ENCODE measurements around the gene CCDC182. TPM values are rescaled to one million over a fixed set of nuclear protein-coding genes. Genes with fewer than 3 reads are reported as not detected.

Gene CCDC182
- total RNA-seq, 3 donors from 2014 or later, result not detected

- TF ChIP-seq CTCF (IDR thresholded peaks at IDR 0.05) (no peak), POLR2A (IDR thresholded peaks at IDR 0.05) (no peak), POLR2AphosphoS5 (IDR thresholded peaks at IDR 0.05) (no peak)
- Histone ChIP-seq H3K9me3 (no peaks in the 10 kb centered on the region), H3K4me1 (no peaks in the 10 kb centered on the region), H3K4me3 (no peak overlapping the region), H3K36me3 (no peaks in the 10 kb centered on the region), H3K27me3 (no peaks in the 10 kb centered on the region), H3K27ac (no peak overlapping the region)
- DNase-seq (ENCODE audit: low spot score in 2 of 2), result no peak
- intact Hi-C loops (cut with DNase I; ENCODE audit: low total_unique reads), result no loop called here
Measured at GRCh38 chr17:57757735-57758134, 12.6 kb upstream of the CCDC182 start.

- H3K27me3 ChIP-seq, result no peaks in the 10 kb centered on the region
- intact Hi-C loops (cut with DNase I; ENCODE audit: low total_unique reads), result no loop called here
- no peak for DNase-seq (ENCODE audit: low spot score in 2 of 2)
- H3K36me3 ChIP-seq, result no peaks in the 10 kb centered on the region
- no peak overlapping the region for H3K27ac ChIP-seq
- no peak for TF ChIP-seq POLR2AphosphoS5 (IDR thresholded peaks at IDR 0.05)
- no peak for TF ChIP-seq CTCF (IDR thresholded peaks at IDR 0.05)
- no peak for TF ChIP-seq POLR2A (IDR thresholded peaks at IDR 0.05)
- no peaks in the 10 kb centered on the region for H3K4me1 ChIP-seq
- no peak overlapping the region for H3K4me3 ChIP-seq
- no peaks in the 10 kb centered on the region for H3K9me3 ChIP-seq
Measured at GRCh38 chr17:57756951-57757350, 11.9 kb upstream of the CCDC182 start.

GRCh38 chr17:57755480-57756070 is 10.5 kb upstream of the CCDC182 start:
- no peaks in the 10 kb centered on the region for H3K36me3 ChIP-seq
- no peaks in the 10 kb centered on the region for H3K9me3 ChIP-seq
- no peak for DNase-seq (ENCODE audit: low spot score in 2 of 2)
- H3K4me1 ChIP-seq, result no peaks in the 10 kb centered on the region
- no peak for TF ChIP-seq POLR2A (IDR thresholded peaks at IDR 0.05)
- no peak for TF ChIP-seq POLR2AphosphoS5 (IDR thresholded peaks at IDR 0.05)
- TF ChIP-seq CTCF (IDR thresholded peaks at IDR 0.05), result no peak
- no peaks in the 10 kb centered on the region for H3K27me3 ChIP-seq
- intact Hi-C loops (cut with DNase I; ENCODE audit: low total_unique reads), result no loop called here
- H3K4me3 ChIP-seq, result no peak overlapping the region
- H3K27ac ChIP-seq, result no peak overlapping the region

- TF ChIP-seq CTCF (IDR thresholded peaks at IDR 0.05), result no peak
- TF ChIP-seq POLR2A (IDR thresholded peaks at IDR 0.05), result no peak
- no peak for TF ChIP-seq POLR2AphosphoS5 (IDR thresholded peaks at IDR 0.05)
- no peak for DNase-seq (ENCODE audit: low spot score in 2 of 2)
- H3K27me3 ChIP-seq, result no peaks in the 10 kb centered on the region
- H3K27ac ChIP-seq, result no peak overlapping the region
- no peaks in the 10 kb centered on the region for H3K4me1 ChIP-seq
- H3K4me3 ChIP-seq, result no peak overlapping the region
- intact Hi-C loops (cut with DNase I; ENCODE audit: low total_unique reads), result no loop called here
- H3K36me3 ChIP-seq, result no peaks in the 10 kb centered on the region
- no peaks in the 10 kb centered on the region for H3K9me3 ChIP-seq
Measured at GRCh38 chr17:57752031-57752905, 7.2 kb upstream of the CCDC182 start.

DNA sequence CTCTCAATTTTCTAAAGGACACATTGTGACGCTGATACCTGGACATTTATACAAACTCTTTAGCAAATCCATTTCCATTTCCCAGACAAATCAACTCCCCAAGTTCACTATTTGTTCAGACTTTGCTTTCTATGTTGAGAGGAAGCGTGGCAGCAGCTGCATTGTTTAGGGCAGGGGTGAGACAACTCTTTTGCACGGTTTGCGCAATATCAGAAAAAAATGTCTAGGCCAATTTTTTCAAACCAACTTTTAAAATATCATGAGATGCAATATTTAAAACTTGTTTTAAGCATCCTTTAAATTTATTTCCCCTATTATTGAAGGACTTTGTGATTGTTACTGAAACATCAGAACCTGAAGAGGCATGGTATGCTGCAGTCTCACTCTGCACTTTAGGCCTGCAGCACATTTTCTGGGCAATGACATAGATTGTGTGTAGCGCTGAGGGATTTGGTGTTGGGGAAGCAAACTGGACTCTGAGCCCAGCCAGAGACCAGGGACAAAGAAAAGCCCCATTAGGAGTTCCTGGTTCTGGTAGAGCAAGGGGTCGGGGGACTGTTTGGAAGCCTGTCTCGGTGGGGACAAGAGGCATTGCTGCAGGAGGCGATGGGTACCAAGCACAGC is 6.4 kb upstream of the CCDC182 start:
- no peaks in the 10 kb centered on the region for H3K4me1 ChIP-seq
- H3K36me3 ChIP-seq, result no peaks in the 10 kb centered on the region
- no peak overlapping the region for H3K27ac ChIP-seq
- TF ChIP-seq CTCF (IDR thresholded peaks at IDR 0.05) (no peak), POLR2A (IDR thresholded peaks at IDR 0.05) (no peak), POLR2AphosphoS5 (IDR thresholded peaks at IDR 0.05) (no peak)
- intact Hi-C loops (cut with DNase I; ENCODE audit: low total_unique reads), result no loop called here
- no peak for DNase-seq (ENCODE audit: low spot score in 2 of 2)
- H3K27me3 ChIP-seq, result no peaks in the 10 kb centered on the region
- no peak overlapping the region for H3K4me3 ChIP-seq
- H3K9me3 ChIP-seq, result no peaks in the 10 kb centered on the region
